ENCODE measurements around the gene PLPPR5. TPM values are rescaled to one million over a fixed set of nuclear protein-coding genes. Genes with fewer than 3 reads are reported as not detected.

The PLPPR5 gene
- total and polyA plus RNA-seq, 2 of the 8 experiments (the other 6 are each of a cell fraction or from before 2014, with no cell fraction given): 1.9 to 5.6 TPM

DNA sequence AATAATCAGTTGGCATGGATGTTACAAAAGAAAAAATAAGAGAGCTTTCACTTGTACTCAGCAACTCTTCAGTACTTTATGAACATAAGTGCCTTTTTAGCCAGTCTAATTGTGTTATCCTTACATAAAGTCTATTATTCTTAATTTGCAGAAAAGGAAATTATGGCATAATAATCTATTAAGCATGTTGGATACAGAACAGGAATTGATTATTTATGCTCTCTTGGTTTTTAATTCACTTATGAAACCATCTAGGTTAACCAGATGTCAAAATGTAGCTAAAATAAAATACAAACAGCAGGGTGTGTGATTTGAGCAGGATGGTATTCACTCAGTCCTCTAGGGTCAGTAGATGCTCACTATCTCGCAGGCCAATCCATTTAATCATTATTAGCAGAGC, 79.7 kb downstream of the PLPPR5 start:
- no peak overlapping the region for H2BK120ac ChIP-seq (replicated peaks; ENCODE audit: low read depth, low read length)
- no peak overlapping the region for H4K91ac ChIP-seq (replicated peaks; ENCODE audit: insufficient read length, low read length)
- POLR2A ChIA-PET (ENCODE audit: partially characterized antibody): no interaction called here
- no peak overlapping the region for H3K4me2 ChIP-seq (ENCODE audit: insufficient read depth in 1 of 2, low read depth in 2 of 2, low read length in 2 of 2)
- no peak overlapping the region for H3K56ac ChIP-seq (replicated peaks; ENCODE audit: insufficient read length, low read depth, low read length)
- no peak overlapping the region for H3K18ac ChIP-seq (ENCODE audit: extremely low read depth, low read length)
- no peaks in the 10 kb centered on the region for H3K27me3 ChIP-seq (replicated peaks in 1 of 4; ENCODE audit: control insufficient read depth in 3 of 4, extremely low read depth in 1 of 4, insufficient read depth in 3 of 4, low read length in 3 of 4)
- H3K79me2 ChIP-seq (ENCODE audit: control insufficient read depth in 1 of 2, insufficient read depth in 2 of 2, low read length in 2 of 2): no peaks in the 10 kb centered on the region
- H4K8ac ChIP-seq (ENCODE audit: extremely low read depth, insufficient read depth, low read length): no peak overlapping the region
- no peak overlapping the region for H2BK15ac ChIP-seq (ENCODE audit: low read length)
- CTCF ChIA-PET (ENCODE audit: partially characterized antibody): interaction anchor here (1.2 kb wide), 1 partner anchor 9 kb away, joined by 4 read pairs; no protein-coding TSS in a partner anchor
- TF ChIP-seq NANOG (IDR thresholded peaks at IDR 0.05; ENCODE audit: insufficient read depth, low read depth, low read length, poor library complexity, severe bottlenecking): no peak
- H3K79me1 ChIP-seq (ENCODE audit: low read depth, low read length): no peaks in the 10 kb centered on the region
- no peak overlapping the region for H2AK5ac ChIP-seq (ENCODE audit: low read depth, low read length)
- no peak overlapping the region for H3K27ac ChIP-seq (ENCODE audit: low read depth, low read length)
- H3K9ac ChIP-seq (replicated peaks in 1 of 4; ENCODE audit: extremely low read depth in 1 of 4, low read depth in 3 of 4, low read length in 3 of 4): no peak overlapping the region
- no peaks in the 10 kb centered on the region for H3K23me2 ChIP-seq (ENCODE audit: low read depth, low read length)
- H4K5ac ChIP-seq (ENCODE audit: insufficient read length, low read depth, low read length): no peak overlapping the region
- WGBS, 2 experiments (ENCODE audit: extremely low coverage in 1 of 2, insufficient coverage in 1 of 2, insufficient read length in 1 of 2, insufficient replicate concordance in 2 of 2, low coverage in 1 of 2, low lambda C conversion rate in 2 of 2, missing lambda C conversion rate in 1 of 2): 100% methylated on average over 1 of the region's 1 CpG; no CpG with 5 or more reads in 1 of the 2 experiments
- no peak overlapping the region for H3K4me3 ChIP-seq (ENCODE audit: extremely low read depth in 1 of 4, insufficient read depth in 2 of 4, low read depth in 3 of 4, low read length in 4 of 4)
- no peak overlapping the region for H2BK5ac ChIP-seq (ENCODE audit: low read depth, low read length)
- H3K4ac ChIP-seq (replicated peaks; ENCODE audit: insufficient read length, low read depth, low read length): no peak overlapping the region
- H3K23ac ChIP-seq (ENCODE audit: insufficient read length): no peak overlapping the region
- no peak overlapping the region for H2AFZ ChIP-seq (ENCODE audit: low read length)
- H3K4me1 ChIP-seq (replicated peaks in 1 of 4; ENCODE audit: control insufficient read depth in 3 of 4, insufficient read depth in 4 of 4, low read length in 3 of 4): no peaks in the 10 kb centered on the region
- FAIRE-seq: no peak
- H3K9me3 ChIP-seq (ENCODE audit: insufficient read depth in 2 of 2, low read depth in 1 of 2, low read length in 1 of 2): no peaks in the 10 kb centered on the region
- H3K14ac ChIP-seq (ENCODE audit: insufficient read length): no peak overlapping the region
- no peaks in the 10 kb centered on the region for H3K36me3 ChIP-seq (ENCODE audit: control insufficient read depth in 2 of 4, insufficient read depth in 4 of 4, low read length in 3 of 4)
- H2BK12ac ChIP-seq (ENCODE audit: low read depth, low read length): no peak overlapping the region
- H2BK20ac ChIP-seq (ENCODE audit: low read length): no peak overlapping the region
- no peaks in the 10 kb centered on the region for H4K20me1 ChIP-seq (replicated peaks in 1 of 2; ENCODE audit: control insufficient read depth in 1 of 2, insufficient read depth in 2 of 2, low read length in 2 of 2)
- DNase-seq (ENCODE audit: low read depth in 1 of 2, low spot score in 2 of 2): no peak
